Measurements from ENCODE around the gene ZC2HC1C.

The ZC2HC1C gene

GRCh38 chr14:75054421-75054820 is 15.0 kb upstream of the ZC2HC1C start:
- Histone ChIP-seq H3K79me2 (ENCODE audit: control insufficient read depth, low read length) (peaks cover 22% of the 10 kb centered on the region), H3K27ac (ENCODE audit: low read depth, low read length) (no peak overlapping the region), H3K4me3 (ENCODE audit: low read length) (no peak overlapping the region), H3K9me3 (ENCODE audit: control insufficient read depth, insufficient read depth, low read length) (no peaks in the 10 kb centered on the region), H3K4me2 (ENCODE audit: low read length) (no peak overlapping the region), H3K9me2 (replicated peaks; ENCODE audit: control insufficient read depth, low read length) (no peaks in the 10 kb centered on the region), H4K20me1 (ENCODE audit: control insufficient read depth, insufficient read depth, low read depth, low read length) (no peaks in the 10 kb centered on the region), H3K27me3 (ENCODE audit: control insufficient read depth, low read length) (no peaks in the 10 kb centered on the region), H3F3A (ENCODE audit: control insufficient read depth, insufficient read depth) (peaks cover 13% of the 10 kb centered on the region), H3K4me1 (ENCODE audit: control insufficient read depth, low read length) (peaks cover 20% of the 10 kb centered on the region), H3K36me3 (ENCODE audit: control insufficient read depth, low read length) (peaks cover 12% of the 10 kb centered on the region)
- no peak for TF ChIP-seq CTCF (IDR thresholded peaks at IDR 0.05; ENCODE audit: low read depth, low read length, poor library complexity, severe bottlenecking)
- TF ChIP-seq EZH2phosphoT487 (IDR thresholded peaks at IDR 0.05; ENCODE audit: borderline replicate concordance, low read length): no peak

- H3K27me3 ChIP-seq (ENCODE audit: control insufficient read depth, low read length): no peaks in the 10 kb centered on the region
- H3K36me3 ChIP-seq (ENCODE audit: control insufficient read depth, low read length): peaks cover 30% of the 10 kb centered on the region
- H3K9me3 ChIP-seq (ENCODE audit: control insufficient read depth, insufficient read depth, low read length): no peaks in the 10 kb centered on the region
- H3K4me2 ChIP-seq (ENCODE audit: low read length): no peak overlapping the region
- no peak for TF ChIP-seq CTCF (IDR thresholded peaks at IDR 0.05; ENCODE audit: low read depth, low read length, poor library complexity, severe bottlenecking)
- TF ChIP-seq EZH2phosphoT487 (IDR thresholded peaks at IDR 0.05; ENCODE audit: borderline replicate concordance, low read length): no peak
- no peaks in the 10 kb centered on the region for H4K20me1 ChIP-seq (ENCODE audit: control insufficient read depth, insufficient read depth, low read depth, low read length)
- peaks cover 31% of the 10 kb centered on the region for H3K79me2 ChIP-seq (ENCODE audit: control insufficient read depth, low read length)
- no peaks in the 10 kb centered on the region for H3F3A ChIP-seq (ENCODE audit: control insufficient read depth, insufficient read depth)
- no peak overlapping the region for H3K27ac ChIP-seq (ENCODE audit: low read depth, low read length)
- H3K4me1 ChIP-seq (ENCODE audit: control insufficient read depth, low read length): peaks cover 11% of the 10 kb centered on the region
- no peak overlapping the region for H3K4me3 ChIP-seq (ENCODE audit: low read length)
- no peaks in the 10 kb centered on the region for H3K9me2 ChIP-seq (replicated peaks; ENCODE audit: control insufficient read depth, low read length)
Observed at GRCh38 chr14:75059642-75060041, 9.8 kb upstream of the ZC2HC1C start.

- H3K36me3 ChIP-seq (ENCODE audit: control insufficient read depth, low read length): peaks cover 29% of the 10 kb centered on the region
- no peaks in the 10 kb centered on the region for H4K20me1 ChIP-seq (ENCODE audit: control insufficient read depth, insufficient read depth, low read depth, low read length)
- H3F3A ChIP-seq (ENCODE audit: control insufficient read depth, insufficient read depth): no peaks in the 10 kb centered on the region
- H3K4me2 ChIP-seq (ENCODE audit: low read length): no peak overlapping the region
- H3K4me1 ChIP-seq (ENCODE audit: control insufficient read depth, low read length): peaks cover 11% of the 10 kb centered on the region
- H3K27ac ChIP-seq (ENCODE audit: low read depth, low read length): no peak overlapping the region
- no peaks in the 10 kb centered on the region for H3K9me2 ChIP-seq (replicated peaks; ENCODE audit: control insufficient read depth, low read length)
- H3K27me3 ChIP-seq (ENCODE audit: control insufficient read depth, low read length): no peaks in the 10 kb centered on the region
- peaks cover 31% of the 10 kb centered on the region for H3K79me2 ChIP-seq (ENCODE audit: control insufficient read depth, low read length)
- H3K4me3 ChIP-seq (ENCODE audit: low read length): no peak overlapping the region
- no peaks in the 10 kb centered on the region for H3K9me3 ChIP-seq (ENCODE audit: control insufficient read depth, insufficient read depth, low read length)
- TF ChIP-seq EZH2phosphoT487 (IDR thresholded peaks at IDR 0.05; ENCODE audit: borderline replicate concordance, low read length) (no peak), CTCF (IDR thresholded peaks at IDR 0.05; ENCODE audit: low read depth, low read length, poor library complexity, severe bottlenecking) (no peak)
Observed at GRCh38 chr14:75060420-75060819, 9.0 kb upstream of the ZC2HC1C start.
